ENCODE data around the gene ZNF789.

ZNF789 gene

GRCh38 chr7:99447943-99448342 is 24.7 kb upstream of the ZNF789 start:
- no peaks in the 10 kb centered on the region for H3K9me3 ChIP-seq (ENCODE audit: low read length)
- H3K27me3 ChIP-seq (ENCODE audit: control insufficient read depth in 1 of 2, insufficient read depth in 2 of 2, low read length in 2 of 2), result no peaks in the 10 kb centered on the region
- H3K36me3 ChIP-seq (ENCODE audit: insufficient read depth, low read length), result peaks cover 65% of the 10 kb centered on the region
- no peak overlapping the region for H3K27ac ChIP-seq (ENCODE audit: low read depth, low read length)
- no peak overlapping the region for H3K4me3 ChIP-seq (ENCODE audit: low read depth in 1 of 2, low read length in 2 of 2)
- H3K9ac ChIP-seq (ENCODE audit: low read length), result no peak overlapping the region
- H3K4me1 ChIP-seq (ENCODE audit: insufficient read depth, low read length), result no peaks in the 10 kb centered on the region

DNA sequence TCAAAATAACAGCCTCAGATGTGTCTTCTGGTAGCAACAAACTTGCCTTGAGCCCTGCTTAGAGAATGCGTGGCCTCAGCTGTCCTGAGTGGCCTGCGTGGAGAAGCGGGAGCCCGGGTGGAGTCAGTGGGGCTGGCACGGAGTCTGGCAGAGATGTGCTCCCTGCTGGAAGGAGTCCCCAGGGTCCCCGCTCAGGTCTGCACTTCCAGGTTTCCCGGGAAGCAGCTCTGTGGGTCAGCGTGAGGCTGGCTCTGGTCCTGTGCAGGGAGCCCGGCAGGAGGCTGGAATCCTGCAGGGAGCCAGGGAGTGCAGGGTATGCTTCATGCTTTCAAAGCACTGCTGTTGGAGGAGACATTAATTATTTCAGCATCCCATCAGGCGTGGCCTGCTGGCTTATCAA is 23.8 kb upstream of the ZNF789 start:
- Histone ChIP-seq H3K9ac (ENCODE audit: low read length) (no peak overlapping the region), H3K36me3 (ENCODE audit: insufficient read depth, low read length) (peaks cover 65% of the 10 kb centered on the region), H3K27ac (ENCODE audit: low read depth, low read length) (no peak overlapping the region), H3K4me1 (ENCODE audit: insufficient read depth, low read length) (no peaks in the 10 kb centered on the region), H3K27me3 (ENCODE audit: control insufficient read depth in 1 of 2, insufficient read depth in 2 of 2, low read length in 2 of 2) (no peaks in the 10 kb centered on the region), H3K9me3 (ENCODE audit: low read length) (no peaks in the 10 kb centered on the region), H3K4me3 (ENCODE audit: low read depth in 1 of 2, low read length in 2 of 2) (no peak overlapping the region)

DNA sequence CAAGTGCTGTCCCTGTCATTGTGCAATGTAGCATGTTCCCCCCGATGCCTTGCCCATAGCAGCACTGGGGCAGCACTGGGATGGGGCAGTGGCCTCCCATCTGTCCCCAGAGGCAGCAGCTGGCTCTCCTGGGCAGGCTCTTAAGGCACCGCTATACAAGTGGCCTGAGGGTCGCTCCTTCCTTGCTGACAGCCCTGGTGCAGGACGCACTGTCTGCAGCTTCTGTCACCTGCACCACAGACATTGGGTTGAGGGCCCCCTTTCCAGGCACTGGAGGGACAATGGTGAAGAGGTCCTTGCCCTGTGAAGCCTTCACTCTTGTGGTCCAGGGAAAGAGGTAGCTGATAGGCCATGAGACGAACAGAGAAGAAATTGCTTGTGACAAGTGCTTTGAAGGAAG is 23.4 kb upstream of the ZNF789 start:
- Histone ChIP-seq H3K27ac (ENCODE audit: low read depth, low read length) (no peak overlapping the region), H3K9me3 (ENCODE audit: low read length) (no peaks in the 10 kb centered on the region), H3K27me3 (ENCODE audit: control insufficient read depth in 1 of 2, insufficient read depth in 2 of 2, low read length in 2 of 2) (no peaks in the 10 kb centered on the region), H3K4me3 (ENCODE audit: low read depth in 1 of 2, low read length in 2 of 2) (no peak overlapping the region), H3K4me1 (ENCODE audit: insufficient read depth, low read length) (no peaks in the 10 kb centered on the region), H3K9ac (ENCODE audit: low read length) (no peak overlapping the region), H3K36me3 (ENCODE audit: insufficient read depth, low read length) (peaks cover 70% of the 10 kb centered on the region)

DNA sequence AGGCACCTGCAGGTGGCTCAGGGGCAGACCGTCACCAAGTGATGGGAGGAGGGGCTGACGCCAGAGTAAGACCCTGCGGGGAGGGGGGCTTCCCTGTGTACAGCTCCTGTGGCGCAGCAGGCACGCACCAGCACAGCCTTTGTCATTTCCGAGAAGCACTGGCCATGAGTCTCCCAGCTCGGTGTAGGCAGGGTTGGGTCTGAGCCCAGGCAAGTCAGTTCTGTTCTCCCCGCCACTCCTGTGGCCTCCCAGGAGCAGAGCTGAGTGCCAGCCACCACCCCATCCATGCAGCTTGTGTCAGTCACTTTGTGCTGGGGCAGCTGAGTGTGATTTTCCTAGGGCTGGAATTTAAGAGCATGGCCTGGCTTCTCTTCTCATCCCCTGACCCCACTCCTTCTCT is 20.8 kb upstream of the ZNF789 start:
- Histone ChIP-seq H3K27me3 (ENCODE audit: control insufficient read depth in 1 of 2, insufficient read depth in 2 of 2, low read length in 2 of 2) (no peaks in the 10 kb centered on the region), H3K36me3 (ENCODE audit: insufficient read depth, low read length) (peaks cover 72% of the 10 kb centered on the region), H3K4me3 (ENCODE audit: low read depth in 1 of 2, low read length in 2 of 2) (no peak overlapping the region), H3K27ac (ENCODE audit: low read depth, low read length) (no peak overlapping the region), H3K9ac (ENCODE audit: low read length) (no peak overlapping the region), H3K9me3 (ENCODE audit: low read length) (no peaks in the 10 kb centered on the region), H3K4me1 (ENCODE audit: insufficient read depth, low read length) (no peaks in the 10 kb centered on the region)

DNA sequence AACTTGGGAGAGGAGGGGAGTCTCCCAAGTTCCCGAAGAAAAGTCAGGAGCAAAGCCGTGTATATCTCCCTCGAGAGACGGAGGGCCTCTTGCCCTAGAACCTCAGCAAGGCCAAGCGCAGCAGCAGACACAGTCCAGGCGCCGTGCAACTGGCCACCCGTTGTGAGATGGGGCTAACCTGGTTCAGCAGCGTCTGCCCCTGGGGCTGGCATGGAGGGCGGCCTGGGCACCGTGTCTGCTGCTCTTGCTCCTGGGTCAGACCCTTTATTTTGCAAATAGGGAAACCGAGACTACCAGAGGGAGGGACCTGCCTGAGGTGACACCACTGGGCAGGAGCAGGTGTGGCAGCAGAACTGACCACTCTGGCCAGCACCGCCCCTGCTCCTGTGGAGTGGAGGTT is 20.1 kb upstream of the ZNF789 start:
- H3K27me3 ChIP-seq (ENCODE audit: control insufficient read depth in 1 of 2, insufficient read depth in 2 of 2, low read length in 2 of 2), result no peaks in the 10 kb centered on the region
- no peak overlapping the region for H3K4me3 ChIP-seq (ENCODE audit: low read depth in 1 of 2, low read length in 2 of 2)
- H3K27ac ChIP-seq (ENCODE audit: low read depth, low read length), result no peak overlapping the region
- H3K9me3 ChIP-seq (ENCODE audit: low read length), result no peaks in the 10 kb centered on the region
- peaks cover 72% of the 10 kb centered on the region for H3K36me3 ChIP-seq (ENCODE audit: insufficient read depth, low read length)
- H3K4me1 ChIP-seq (ENCODE audit: insufficient read depth, low read length), result no peaks in the 10 kb centered on the region
- H3K9ac ChIP-seq (ENCODE audit: low read length), result no peak overlapping the region

DNA sequence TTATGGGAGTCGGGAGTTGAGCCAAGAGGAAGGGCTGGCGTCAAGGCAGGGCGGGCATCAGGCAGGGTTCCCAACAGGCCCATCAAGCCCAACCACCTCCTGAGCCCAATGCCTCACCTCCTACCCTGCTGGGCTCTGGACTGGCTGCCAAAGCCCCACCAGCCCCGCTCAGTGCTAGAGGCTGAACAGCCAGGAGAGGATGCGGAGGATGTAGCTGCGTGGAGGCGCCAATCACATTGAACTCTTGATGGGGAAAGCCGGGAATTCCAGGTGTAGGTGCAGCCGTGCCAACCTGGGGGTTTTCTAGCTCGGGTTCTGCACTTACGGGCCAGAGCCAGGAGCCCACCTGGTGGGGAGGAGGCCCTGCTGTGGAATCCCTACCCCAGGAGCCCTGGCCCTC is 19.6 kb upstream of the ZNF789 start:
- Histone ChIP-seq H3K4me3 (ENCODE audit: low read depth in 1 of 2, low read length in 2 of 2) (no peak overlapping the region), H3K27me3 (ENCODE audit: control insufficient read depth in 1 of 2, insufficient read depth in 2 of 2, low read length in 2 of 2) (no peaks in the 10 kb centered on the region), H3K27ac (ENCODE audit: low read depth, low read length) (no peak overlapping the region), H3K36me3 (ENCODE audit: insufficient read depth, low read length) (peaks cover 72% of the 10 kb centered on the region), H3K9ac (ENCODE audit: low read length) (no peak overlapping the region), H3K9me3 (ENCODE audit: low read length) (no peaks in the 10 kb centered on the region), H3K4me1 (ENCODE audit: insufficient read depth, low read length) (no peaks in the 10 kb centered on the region)

DNA sequence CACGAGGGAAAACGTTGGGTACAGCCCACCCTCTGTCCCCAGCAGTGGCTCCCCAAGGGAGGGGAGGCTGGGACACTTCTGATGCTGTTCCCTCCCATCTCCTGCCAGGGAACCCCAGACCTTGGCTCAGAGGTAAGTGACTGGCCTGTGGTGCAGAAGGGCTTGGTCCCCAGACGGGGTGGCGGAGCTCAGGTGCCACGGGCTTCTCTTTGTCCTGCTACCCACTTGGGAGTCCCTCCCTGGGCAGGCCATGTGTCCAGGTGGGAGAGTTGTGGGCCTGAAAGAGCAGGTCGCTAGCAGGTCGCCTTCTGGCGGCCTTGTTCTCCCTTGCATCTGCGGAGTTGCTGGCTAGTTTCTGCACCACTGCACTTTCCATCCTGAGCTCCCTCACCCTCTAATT is 16.8 kb upstream of the ZNF789 start:
- no peak overlapping the region for H3K4me3 ChIP-seq (ENCODE audit: low read depth in 1 of 2, low read length in 2 of 2)
- H3K27me3 ChIP-seq (ENCODE audit: control insufficient read depth in 1 of 2, insufficient read depth in 2 of 2, low read length in 2 of 2), result no peaks in the 10 kb centered on the region
- peaks cover 72% of the 10 kb centered on the region for H3K36me3 ChIP-seq (ENCODE audit: insufficient read depth, low read length)
- H3K9me3 ChIP-seq (ENCODE audit: low read length), result no peaks in the 10 kb centered on the region
- H3K27ac ChIP-seq (ENCODE audit: low read depth, low read length), result no peak overlapping the region
- no peak overlapping the region for H3K9ac ChIP-seq (ENCODE audit: low read length)
- H3K4me1 ChIP-seq (ENCODE audit: insufficient read depth, low read length), result peaks cover 3% of the 10 kb centered on the region

GRCh38 chr7:99456288-99456687 is 16.4 kb upstream of the ZNF789 start:
- H3K4me1 ChIP-seq (ENCODE audit: insufficient read depth, low read length), result peaks cover 4% of the 10 kb centered on the region
- H3K4me3 ChIP-seq (ENCODE audit: low read depth in 1 of 2, low read length in 2 of 2), result no peak overlapping the region
- H3K36me3 ChIP-seq (ENCODE audit: insufficient read depth, low read length), result peaks cover 69% of the 10 kb centered on the region
- no peaks in the 10 kb centered on the region for H3K9me3 ChIP-seq (ENCODE audit: low read length)
- H3K27me3 ChIP-seq (ENCODE audit: control insufficient read depth in 1 of 2, insufficient read depth in 2 of 2, low read length in 2 of 2), result no peaks in the 10 kb centered on the region
- H3K9ac ChIP-seq (ENCODE audit: low read length), result no peak overlapping the region
- no peak overlapping the region for H3K27ac ChIP-seq (ENCODE audit: low read depth, low read length)

- Histone ChIP-seq H3K9ac (ENCODE audit: low read length) (no peak overlapping the region), H3K27ac (ENCODE audit: low read depth, low read length) (no peak overlapping the region), H3K4me1 (ENCODE audit: insufficient read depth, low read length) (peaks cover 4% of the 10 kb centered on the region), H3K27me3 (ENCODE audit: control insufficient read depth in 1 of 2, insufficient read depth in 2 of 2, low read length in 2 of 2) (no peaks in the 10 kb centered on the region), H3K36me3 (ENCODE audit: insufficient read depth, low read length) (peaks cover 69% of the 10 kb centered on the region), H3K9me3 (ENCODE audit: low read length) (no peaks in the 10 kb centered on the region), H3K4me3 (ENCODE audit: low read depth in 1 of 2, low read length in 2 of 2) (no peak overlapping the region)
These were observed 15.5 kb upstream of the ZNF789 start for GRCh38 chr7:99457050-99457649.

- no peak overlapping the region for H3K27ac ChIP-seq (ENCODE audit: low read depth, low read length)
- peaks cover 4% of the 10 kb centered on the region for H3K4me1 ChIP-seq (ENCODE audit: insufficient read depth, low read length)
- no peak overlapping the region for H3K4me3 ChIP-seq (ENCODE audit: low read depth in 1 of 2, low read length in 2 of 2)
- H3K27me3 ChIP-seq (ENCODE audit: control insufficient read depth in 1 of 2, insufficient read depth in 2 of 2, low read length in 2 of 2), result no peaks in the 10 kb centered on the region
- no peaks in the 10 kb centered on the region for H3K9me3 ChIP-seq (ENCODE audit: low read length)
- peaks cover 73% of the 10 kb centered on the region for H3K36me3 ChIP-seq (ENCODE audit: insufficient read depth, low read length)
- H3K9ac ChIP-seq (ENCODE audit: low read length), result no peak overlapping the region
These were observed 14.8 kb upstream of the ZNF789 start for GRCh38 chr7:99457650-99458493.

DNA sequence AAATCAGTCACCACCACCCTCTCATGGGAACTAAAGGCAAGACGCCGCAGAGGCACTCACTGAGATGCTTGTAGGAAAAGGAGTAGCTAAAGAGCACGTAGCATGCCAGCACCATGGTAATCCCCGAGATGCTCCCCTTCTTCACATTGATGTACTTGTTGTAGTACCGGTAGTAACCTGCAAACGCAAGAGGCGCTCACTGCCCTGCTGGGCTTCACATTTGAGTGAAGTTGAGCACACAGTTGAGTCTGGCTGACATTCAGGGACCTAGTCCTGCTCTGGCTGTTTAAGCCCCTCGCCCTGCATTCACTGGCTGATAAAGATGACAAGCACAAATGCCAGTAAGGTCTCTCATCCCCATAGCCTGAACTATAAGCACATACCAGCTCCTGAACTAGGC is 13.6 kb upstream of the ZNF789 start:
- H3K4me1 ChIP-seq (ENCODE audit: insufficient read depth, low read length), result peaks cover 7% of the 10 kb centered on the region
- H3K27me3 ChIP-seq (ENCODE audit: control insufficient read depth in 1 of 2, insufficient read depth in 2 of 2, low read length in 2 of 2), result no peaks in the 10 kb centered on the region
- H3K4me3 ChIP-seq (ENCODE audit: low read depth in 1 of 2, low read length in 2 of 2), result no peak overlapping the region
- no peak overlapping the region for H3K27ac ChIP-seq (ENCODE audit: low read depth, low read length)
- no peaks in the 10 kb centered on the region for H3K9me3 ChIP-seq (ENCODE audit: low read length)
- H3K36me3 ChIP-seq (ENCODE audit: insufficient read depth, low read length), result peaks cover 68% of the 10 kb centered on the region
- H3K9ac ChIP-seq (ENCODE audit: low read length), result no peak overlapping the region

- Histone ChIP-seq H3K4me1 (ENCODE audit: insufficient read depth, low read length) (peaks cover 17% of the 10 kb centered on the region), H3K9me3 (ENCODE audit: low read length) (no peaks in the 10 kb centered on the region), H3K27me3 (ENCODE audit: control insufficient read depth in 1 of 2, insufficient read depth in 2 of 2, low read length in 2 of 2) (no peaks in the 10 kb centered on the region), H3K27ac (ENCODE audit: low read depth, low read length) (no peak overlapping the region), H3K9ac (ENCODE audit: low read length) (no peak overlapping the region), H3K4me3 (ENCODE audit: low read depth in 1 of 2, low read length in 2 of 2) (no peak overlapping the region), H3K36me3 (ENCODE audit: insufficient read depth, low read length) (peaks cover 53% of the 10 kb centered on the region)
These were observed 12.0 kb upstream of the ZNF789 start for GRCh38 chr7:99460651-99461050.
